ENCODE measurements around the gene REEP6. TPM values are rescaled to one million over a fixed set of nuclear protein-coding genes. Genes with fewer than 3 reads are reported as not detected.

The REEP6 gene
- total RNA-seq, 1 experiment from 2014 or later, result 9.2 TPM

DNA sequence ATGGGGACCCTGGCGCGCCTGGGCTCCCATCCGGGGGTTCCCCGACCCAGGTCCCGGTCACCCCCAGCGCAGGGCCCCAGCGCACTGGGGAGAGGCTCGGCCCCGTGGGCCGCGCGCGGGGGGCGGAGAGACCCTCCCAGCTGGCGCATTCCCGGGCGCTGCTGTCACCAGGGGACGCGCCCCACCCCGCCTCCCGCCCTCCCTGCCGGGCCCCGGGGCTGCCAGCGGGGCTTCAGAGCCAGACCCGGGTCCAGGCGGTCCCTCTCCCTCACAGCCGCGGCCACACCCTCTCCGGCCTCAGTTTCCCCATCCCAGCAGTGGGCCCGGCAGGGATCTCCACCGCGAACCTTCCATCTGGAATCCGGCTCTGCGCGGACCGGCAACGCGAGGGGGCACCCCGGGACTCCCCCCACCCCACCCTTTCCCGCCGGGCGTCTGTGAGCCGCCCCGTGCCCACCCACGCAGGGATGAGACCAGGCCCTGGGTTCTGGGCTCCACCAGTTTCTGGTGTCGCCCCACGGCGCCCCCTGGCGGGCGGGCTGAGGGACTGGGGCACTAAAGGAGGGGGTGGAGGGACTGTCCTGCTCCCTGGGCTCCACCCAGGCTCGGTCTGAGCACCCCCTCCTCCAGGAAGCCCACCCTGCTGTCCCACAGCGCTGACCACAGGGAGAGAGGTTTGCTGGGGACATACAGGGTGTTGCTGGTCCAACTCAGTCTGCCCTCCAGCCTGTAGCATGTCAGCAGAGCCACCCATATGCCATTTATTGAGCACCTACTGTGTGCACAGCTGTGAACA, 22.7 kb downstream of the REEP6 start:
- Histone ChIP-seq H3K27me3 (ENCODE audit: control insufficient read depth, insufficient read depth, low read length) (no peaks in the 10 kb centered on the region), H3K36me3 (ENCODE audit: control insufficient read depth, insufficient read depth, low read length) (peaks cover 2% of the 10 kb centered on the region; the same call in 1 of the 2 replicates), H3K4me1 (ENCODE audit: control insufficient read depth, insufficient read depth, low read length) (no peaks in the 10 kb centered on the region), H3K4me3 (ENCODE audit: low read depth in 2 of 2, low read length in 2 of 2) (peak overlapping the region; percentile 54 to 63), H3K27ac (ENCODE audit: low read length) (no peak overlapping the region), H3K9me3 (ENCODE audit: control insufficient read depth, insufficient read depth, low read depth, low read length) (no peaks in the 10 kb centered on the region)
- no peak for TF ChIP-seq TCF7L2 (IDR thresholded peaks at IDR 0.05; ENCODE audit: low read depth, low read length)
- TF ChIP-seq SIN3A (IDR thresholded peaks at IDR 0.05; ENCODE audit: borderline replicate concordance, insufficient read depth, low read depth, low read length), result no peak
- TF ChIP-seq POLR2AphosphoS5 (IDR thresholded peaks at IDR 0.05; ENCODE audit: low read depth, low read length), result no peak
- TF ChIP-seq, protein P1, sequence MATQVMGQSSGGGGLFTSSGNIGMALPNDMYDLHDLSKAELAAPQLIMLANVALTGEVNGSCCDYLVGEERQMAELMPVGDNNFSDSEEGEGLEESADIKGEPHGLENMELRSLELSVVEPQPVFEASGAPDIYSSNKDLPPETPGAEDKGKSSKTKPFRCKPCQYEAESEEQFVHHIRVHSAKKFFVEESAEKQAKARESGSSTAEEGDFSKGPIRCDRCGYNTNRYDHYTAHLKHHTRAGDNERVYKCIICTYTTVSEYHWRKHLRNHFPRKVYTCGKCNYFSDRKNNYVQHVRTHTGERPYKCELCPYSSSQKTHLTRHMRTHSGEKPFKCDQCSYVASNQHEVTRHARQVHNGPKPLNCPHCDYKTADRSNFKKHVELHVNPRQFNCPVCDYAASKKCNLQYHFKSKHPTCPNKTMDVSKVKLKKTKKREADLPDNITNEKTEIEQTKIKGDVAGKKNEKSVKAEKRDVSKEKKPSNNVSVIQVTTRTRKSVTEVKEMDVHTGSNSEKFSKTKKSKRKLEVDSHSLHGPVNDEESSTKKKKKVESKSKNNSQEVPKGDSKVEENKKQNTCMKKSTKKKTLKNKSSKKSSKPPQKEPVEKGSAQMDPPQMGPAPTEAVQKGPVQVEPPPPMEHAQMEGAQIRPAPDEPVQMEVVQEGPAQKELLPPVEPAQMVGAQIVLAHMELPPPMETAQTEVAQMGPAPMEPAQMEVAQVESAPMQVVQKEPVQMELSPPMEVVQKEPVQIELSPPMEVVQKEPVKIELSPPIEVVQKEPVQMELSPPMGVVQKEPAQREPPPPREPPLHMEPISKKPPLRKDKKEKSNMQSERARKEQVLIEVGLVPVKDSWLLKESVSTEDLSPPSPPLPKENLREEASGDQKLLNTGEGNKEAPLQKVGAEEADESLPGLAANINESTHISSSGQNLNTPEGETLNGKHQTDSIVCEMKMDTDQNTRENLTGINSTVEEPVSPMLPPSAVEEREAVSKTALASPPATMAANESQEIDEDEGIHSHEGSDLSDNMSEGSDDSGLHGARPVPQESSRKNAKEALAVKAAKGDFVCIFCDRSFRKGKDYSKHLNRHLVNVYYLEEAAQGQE (IDR thresholded peaks at IDR 0.05; ENCODE audit: insufficient read depth in 1 of 2, low read depth in 2 of 2, low read length in 1 of 2), result no peak
- TF ChIP-seq, protein P2, sequence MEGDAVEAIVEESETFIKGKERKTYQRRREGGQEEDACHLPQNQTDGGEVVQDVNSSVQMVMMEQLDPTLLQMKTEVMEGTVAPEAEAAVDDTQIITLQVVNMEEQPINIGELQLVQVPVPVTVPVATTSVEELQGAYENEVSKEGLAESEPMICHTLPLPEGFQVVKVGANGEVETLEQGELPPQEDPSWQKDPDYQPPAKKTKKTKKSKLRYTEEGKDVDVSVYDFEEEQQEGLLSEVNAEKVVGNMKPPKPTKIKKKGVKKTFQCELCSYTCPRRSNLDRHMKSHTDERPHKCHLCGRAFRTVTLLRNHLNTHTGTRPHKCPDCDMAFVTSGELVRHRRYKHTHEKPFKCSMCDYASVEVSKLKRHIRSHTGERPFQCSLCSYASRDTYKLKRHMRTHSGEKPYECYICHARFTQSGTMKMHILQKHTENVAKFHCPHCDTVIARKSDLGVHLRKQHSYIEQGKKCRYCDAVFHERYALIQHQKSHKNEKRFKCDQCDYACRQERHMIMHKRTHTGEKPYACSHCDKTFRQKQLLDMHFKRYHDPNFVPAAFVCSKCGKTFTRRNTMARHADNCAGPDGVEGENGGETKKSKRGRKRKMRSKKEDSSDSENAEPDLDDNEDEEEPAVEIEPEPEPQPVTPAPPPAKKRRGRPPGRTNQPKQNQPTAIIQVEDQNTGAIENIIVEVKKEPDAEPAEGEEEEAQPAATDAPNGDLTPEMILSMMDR (IDR thresholded peaks at IDR 0.05), result peak; percentile 88
- DNase-seq (ENCODE audit: low read depth, low spot score) (no peak), ATAC-seq (peak; percentile 73)
- no TSS peak for BruUV-seq (replicated peaks)
- in situ Hi-C loops (cut with HindIII; ENCODE audit: low pct_unique_long_range_greater_than_20kb, low sequenced_read_pairs), result no loop called here
- CTCF ChIA-PET, result no interaction called here
- POLR2A ChIA-PET, result no interaction called here
- intact Hi-C loops (cut with micrococcal nuclease; ENCODE audit: unreplicated experiment), result no loop called here

DNA sequence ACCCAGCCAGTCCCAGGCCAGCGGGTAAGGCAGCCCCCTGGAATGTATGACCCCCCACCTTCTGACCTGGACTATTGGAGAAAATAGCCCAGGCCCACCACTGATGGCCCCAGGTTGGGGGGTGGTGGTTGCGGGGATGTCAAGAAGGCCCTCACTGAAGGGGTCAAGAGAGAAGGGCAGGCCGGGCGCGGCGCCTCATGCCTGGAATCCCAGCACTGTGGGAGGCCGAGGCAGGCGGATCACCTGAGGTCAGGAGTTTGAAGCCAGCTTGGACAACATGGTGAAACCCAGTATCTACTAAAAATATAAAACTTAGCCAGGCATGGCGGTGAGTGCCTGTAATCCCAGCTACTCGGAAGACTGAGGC, 23.3 kb downstream of the REEP6 start:
- ChIA-PET CTCF (no interaction called here), POLR2A (interaction anchor here (0.7 kb wide), 1 partner anchor 71 kb away, joined by 6 read pairs; no protein-coding TSS in a partner anchor)
- Histone ChIP-seq H3K4me1 (ENCODE audit: control insufficient read depth, insufficient read depth, low read length) (no peaks in the 10 kb centered on the region), H3K9me3 (ENCODE audit: control insufficient read depth, insufficient read depth, low read depth, low read length) (no peaks in the 10 kb centered on the region), H3K36me3 (ENCODE audit: control insufficient read depth, insufficient read depth, low read length) (peaks cover 2% of the 10 kb centered on the region; the same call in 1 of the 2 replicates), H3K27me3 (ENCODE audit: control insufficient read depth, insufficient read depth, low read length) (no peaks in the 10 kb centered on the region), H3K27ac (ENCODE audit: low read length) (no peak overlapping the region), H3K4me3 (ENCODE audit: low read depth in 2 of 2, low read length in 2 of 2) (no peak overlapping the region)
- no peak for TF ChIP-seq TCF7L2 (IDR thresholded peaks at IDR 0.05; ENCODE audit: low read depth, low read length)
- TF ChIP-seq, protein P1 (IDR thresholded peaks at IDR 0.05; ENCODE audit: insufficient read depth in 1 of 2, low read depth in 2 of 2, low read length in 1 of 2), result no peak
- intact Hi-C loops (cut with micrococcal nuclease; ENCODE audit: unreplicated experiment), result no loop called here
- in situ Hi-C loops (cut with HindIII; ENCODE audit: low pct_unique_long_range_greater_than_20kb, low sequenced_read_pairs), result no loop called here
- DNase-seq (ENCODE audit: low read depth, low spot score), result no peak
- no peak for ATAC-seq
- no TSS peak for BruUV-seq (replicated peaks)

Measured in Panc1 (cell line).